Gastroesophageal sphincter (tissue), 4 donors: ENCODE results near the gene RPIA. TPM values are rescaled to one million over a fixed set of nuclear protein-coding genes. Genes with fewer than 3 reads are reported as not detected.
"Not testable (repeated sequence)": the region's sequence is repeated elsewhere in the genome, so short reads cannot be mapped to it uniquely, and the experiment has no call there.

ENCODE experiments used
- ATAC-seq: fragments of 150-250 bp; one replicate; pipeline ENCODE4 v1.9.1; 2016; ENCODE audit warnings: mild to moderate bottlenecking, moderate library complexity
- H3K27ac ChIP-seq, 4 donors: fragments of 200-600 bp; sonication (generic) in 3 of 4; 1 replicate in 3 of 4; 2 replicates in 1 of 4; pipeline ENCODE4 v1.5.1; 2016 to 2019
- H3K27me3 ChIP-seq: fragments of 200-600 bp; sonication (generic); one replicate; pipeline ENCODE4 v1.5.1; 2019
- H3K36me3 ChIP-seq, 2 donors: fragments of 200-600 bp; sonication (generic); one replicate each; pipeline ENCODE4 v1.5.1; 2019; ENCODE audit warnings: control low read depth in 1 of 2
- H3K4me1 ChIP-seq, 3 donors: fragments of 200-600 bp; sonication (generic); 1 replicate in 2 of 3; 2 replicates in 1 of 3; pipeline ENCODE4 v1.5.1; 2016 to 2019; ENCODE audit warnings: control low read depth in 2 of 3
- H3K4me3 ChIP-seq, 2 donors: fragments of 200-600 bp; sonication (generic); one replicate each; pipeline ENCODE4 v1.5.1; 2019; ENCODE audit warnings: mild to moderate bottlenecking in 1 of 2, moderate library complexity in 1 of 2
- H3K9me3 ChIP-seq, 3 donors: fragments of 200-600 bp; sonication (generic); one replicate each; pipeline ENCODE4 v1.5.1; 2017 to 2019; ENCODE audit warnings: control low read depth in 2 of 3
- EP300 ChIP-seq: sonication (generic); formaldehyde crosslinking; IDR thresholded peaks from one replicate; pipeline ENCODE4 v1.6.1; 2017; ENCODE audit warnings: antibody characterized with exemption, mild to moderate bottlenecking
- POLR2A ChIP-seq, 2 donors: fragments of 450-650 bp; IDR thresholded peaks; one replicate each; pipeline ENCODE4 v1.6.1; 2017; ENCODE audit warnings: antibody characterized with exemption in 2 of 2, mild to moderate bottlenecking in 2 of 2, moderate library complexity in 1 of 2
- POLR2AphosphoS5 ChIP-seq: sonication (generic); formaldehyde crosslinking; IDR thresholded peaks from one replicate; pipeline ENCODE4 v1.6.1; 2017; ENCODE audit warnings: antibody characterized with exemption
- WGBS, 2 donors: methylation state at CpG; one replicate each; pipeline ENCODE4 v1.1.5; 2018; ENCODE audit warnings: low coverage in 1 of 2; 5-methylcytosine and 5-hydroxymethylcytosine counted together
- total RNA-seq, 4 donors: library from RNA; depleted of rRNA; stranded (reverse); fragments of >200 nt; gene quantifications; one replicate each; pipeline ENCODE4 v1.1.0, GENCODE V29; 2016
- TF ChIP-seq, protein P1 (sequence below), 4 experiments: fragments of 200-600 bp in 2 of 4; fragments of 450-650 bp in 2 of 4; sonication (generic) in 1 of 4; IDR thresholded peaks; one replicate each; pipeline ENCODE4 v1.5.1; 2017 to 2019; ENCODE audit warnings: antibody characterized with exemption in 4 of 4, mild to moderate bottlenecking in 2 of 4, moderate library complexity in 2 of 4

Gene RPIA
- total RNA-seq, 4 donors from 2014 or later: 4.4 to 7.7 (median 6.6) TPM

GRCh38 chr2:88760819-88761598 is 69.5 kb downstream of the RPIA start:
- TF ChIP-seq, protein P1, sequence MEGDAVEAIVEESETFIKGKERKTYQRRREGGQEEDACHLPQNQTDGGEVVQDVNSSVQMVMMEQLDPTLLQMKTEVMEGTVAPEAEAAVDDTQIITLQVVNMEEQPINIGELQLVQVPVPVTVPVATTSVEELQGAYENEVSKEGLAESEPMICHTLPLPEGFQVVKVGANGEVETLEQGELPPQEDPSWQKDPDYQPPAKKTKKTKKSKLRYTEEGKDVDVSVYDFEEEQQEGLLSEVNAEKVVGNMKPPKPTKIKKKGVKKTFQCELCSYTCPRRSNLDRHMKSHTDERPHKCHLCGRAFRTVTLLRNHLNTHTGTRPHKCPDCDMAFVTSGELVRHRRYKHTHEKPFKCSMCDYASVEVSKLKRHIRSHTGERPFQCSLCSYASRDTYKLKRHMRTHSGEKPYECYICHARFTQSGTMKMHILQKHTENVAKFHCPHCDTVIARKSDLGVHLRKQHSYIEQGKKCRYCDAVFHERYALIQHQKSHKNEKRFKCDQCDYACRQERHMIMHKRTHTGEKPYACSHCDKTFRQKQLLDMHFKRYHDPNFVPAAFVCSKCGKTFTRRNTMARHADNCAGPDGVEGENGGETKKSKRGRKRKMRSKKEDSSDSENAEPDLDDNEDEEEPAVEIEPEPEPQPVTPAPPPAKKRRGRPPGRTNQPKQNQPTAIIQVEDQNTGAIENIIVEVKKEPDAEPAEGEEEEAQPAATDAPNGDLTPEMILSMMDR (IDR thresholded peaks at IDR 0.05): no peak
- TF ChIP-seq EP300: no peak
- no peak for TF ChIP-seq POLR2AphosphoS5
- no peak for TF ChIP-seq POLR2A (IDR thresholded peaks at IDR 0.05)
- Histone ChIP-seq H3K4me3 (no peak overlapping the region), H3K27me3 (peaks cover 29% of the 10 kb centered on the region), H3K27ac (no peak overlapping the region), H3K9me3 (peaks cover 0 to 42% (median 0%) of the 10 kb centered on the region in 3 donors), H3K4me1 (peaks cover 0 to 17% (median 9%) of the 10 kb centered on the region in 3 donors), H3K36me3 (peaks cover 0 to 6% of the 10 kb centered on the region in 2 donors)
- ATAC-seq: no peak
- 61 to 88% methylated on average over 2 of the region's 2 CpGs for WGBS, 2 donors

GRCh38 chr2:88764141-88764849 is 72.8 kb downstream of the RPIA start:
- H3K4me3 ChIP-seq: no peak overlapping the region
- peaks cover 0 to 17% (median 9%) of the 10 kb centered on the region in 3 donors for H3K4me1 ChIP-seq
- no peak for ATAC-seq
- H3K9me3 ChIP-seq: peaks cover 0 to 20% (median 0%) of the 10 kb centered on the region in 3 donors
- H3K27me3 ChIP-seq: peaks cover 37% of the 10 kb centered on the region
- WGBS, 2 donors: 79 to 90% methylated on average over 5 to 8 of the region's 19 CpGs
- TF ChIP-seq EP300 (no peak), POLR2AphosphoS5 (no peak), POLR2A (IDR thresholded peaks at IDR 0.05) (no peak)
- TF ChIP-seq, protein P1 (IDR thresholded peaks at IDR 0.05): no peak
- no peaks in the 10 kb centered on the region for H3K36me3 ChIP-seq
- no peak overlapping the region for H3K27ac ChIP-seq

DNA sequence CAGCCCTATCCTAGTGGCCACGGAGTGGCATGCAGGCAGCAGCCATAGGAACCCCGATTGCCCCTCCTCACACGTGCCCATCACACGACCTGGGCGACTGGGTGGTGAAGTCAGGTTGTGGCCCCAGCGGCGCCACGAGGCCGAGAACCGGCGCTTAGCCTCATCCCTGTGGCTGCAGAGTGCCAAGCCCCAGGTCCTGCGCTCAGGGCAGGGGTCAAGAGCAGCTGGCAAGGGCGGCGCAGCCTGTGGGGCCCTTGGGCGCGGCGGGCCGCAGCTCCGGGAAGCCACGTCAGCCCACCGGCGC is 73.3 kb downstream of the RPIA start:
- no CpG with 5 or more reads among the region's 22 CpGs for WGBS, 2 donors
- Histone ChIP-seq H3K36me3 (no peaks in the 10 kb centered on the region), H3K4me3 (peak overlapping the region in 1 of 2 donors; percentile 41), H3K27me3 (peaks cover 37% of the 10 kb centered on the region), H3K9me3 (peaks cover 0 to 15% (median 0%) of the 10 kb centered on the region in 3 donors), H3K4me1 (peaks cover 0 to 17% (median 9%) of the 10 kb centered on the region in 3 donors), H3K27ac (no peak overlapping the region)
- TF ChIP-seq POLR2AphosphoS5 (no peak), POLR2A (IDR thresholded peaks at IDR 0.05) (no peak), EP300 (no peak)
- TF ChIP-seq, protein P1 (IDR thresholded peaks at IDR 0.05): no peak
- no peak for ATAC-seq

- WGBS, 2 donors: 0% methylated on average over 5 of the region's 75 CpGs; no CpG with 5 or more reads in 1 of the 2 donors
- Histone ChIP-seq H3K9me3 (peaks cover 0 to 10% (median 0%) of the 10 kb centered on the region in 3 donors), H3K36me3 (no peaks in the 10 kb centered on the region), H3K4me3 (peak overlapping the region in 1 of 2 donors; percentile 41), H3K27ac (no peak overlapping the region), H3K4me1 (peaks cover 0 to 17% (median 9%) of the 10 kb centered on the region in 3 donors), H3K27me3 (peaks cover 41% of the 10 kb centered on the region)
- no peak for ATAC-seq
- TF ChIP-seq POLR2A (IDR thresholded peaks at IDR 0.05) (no peak), POLR2AphosphoS5 (no peak), EP300 (no peak)
- TF ChIP-seq, protein P1 (IDR thresholded peaks at IDR 0.05): no peak
Observed at GRCh38 chr2:88765154-88765888, 73.8 kb downstream of the RPIA start.

GRCh38 chr2:88765889-88766481 is 74.5 kb downstream of the RPIA start:
- not testable (repeated sequence) for H3K36me3 ChIP-seq, ATAC-seq, H3K27ac ChIP-seq, H3K9me3 ChIP-seq
- peaks cover 41% of the 10 kb centered on the region for H3K27me3 ChIP-seq
- peaks cover 0 to 17% (median 9%) of the 10 kb centered on the region in 3 donors for H3K4me1 ChIP-seq
- WGBS, 2 donors: no CpG with 5 or more reads among the region's 24 CpGs
- peak overlapping the region in 1 of 2 donors; percentile 41 for H3K4me3 ChIP-seq
